ENCODE results near the gene IRF2.

The IRF2 gene

DNA sequence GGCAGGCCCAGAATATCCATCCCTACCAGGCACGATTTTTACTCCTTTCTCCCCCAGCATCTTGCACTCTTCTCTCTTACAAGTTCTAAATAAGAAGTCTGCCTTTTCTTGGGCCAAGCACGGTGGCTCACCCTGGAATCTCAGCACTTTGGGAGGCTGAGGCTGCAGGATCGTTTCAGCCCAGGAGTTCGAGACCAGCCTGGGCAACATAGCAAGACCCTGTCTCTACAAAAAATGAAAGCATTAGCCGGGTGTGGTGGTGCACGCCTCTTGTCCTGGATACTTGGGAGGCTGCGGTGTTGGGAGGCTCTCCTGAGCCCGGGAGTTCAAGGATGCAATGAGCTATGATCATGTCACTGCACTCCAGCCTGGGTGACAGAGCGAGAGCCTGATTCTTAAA is 64.8 kb downstream of the IRF2 start:
- no peak for DNase-seq (ENCODE audit: low read depth)

DNA sequence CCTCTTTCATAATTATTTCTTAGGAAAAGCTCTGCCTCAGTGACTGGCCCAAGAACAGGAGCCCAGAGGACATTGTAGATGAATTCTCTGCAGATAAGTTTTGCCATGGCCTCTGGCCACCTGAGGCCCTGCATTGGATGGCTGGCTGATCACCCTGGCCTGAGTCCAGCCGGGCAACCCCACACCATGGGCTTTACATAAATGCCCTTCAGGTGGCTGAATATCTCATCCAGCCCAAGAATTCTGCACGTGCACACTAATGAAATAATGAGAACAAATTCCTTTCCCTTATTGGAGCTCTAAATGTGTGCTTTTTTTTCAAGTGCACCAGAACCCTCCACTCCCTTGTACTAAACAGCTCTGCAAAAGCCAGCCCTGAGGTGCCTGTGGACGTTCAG is 65.7 kb downstream of the IRF2 start:
- DNase-seq (ENCODE audit: low read depth), result no peak

DNA sequence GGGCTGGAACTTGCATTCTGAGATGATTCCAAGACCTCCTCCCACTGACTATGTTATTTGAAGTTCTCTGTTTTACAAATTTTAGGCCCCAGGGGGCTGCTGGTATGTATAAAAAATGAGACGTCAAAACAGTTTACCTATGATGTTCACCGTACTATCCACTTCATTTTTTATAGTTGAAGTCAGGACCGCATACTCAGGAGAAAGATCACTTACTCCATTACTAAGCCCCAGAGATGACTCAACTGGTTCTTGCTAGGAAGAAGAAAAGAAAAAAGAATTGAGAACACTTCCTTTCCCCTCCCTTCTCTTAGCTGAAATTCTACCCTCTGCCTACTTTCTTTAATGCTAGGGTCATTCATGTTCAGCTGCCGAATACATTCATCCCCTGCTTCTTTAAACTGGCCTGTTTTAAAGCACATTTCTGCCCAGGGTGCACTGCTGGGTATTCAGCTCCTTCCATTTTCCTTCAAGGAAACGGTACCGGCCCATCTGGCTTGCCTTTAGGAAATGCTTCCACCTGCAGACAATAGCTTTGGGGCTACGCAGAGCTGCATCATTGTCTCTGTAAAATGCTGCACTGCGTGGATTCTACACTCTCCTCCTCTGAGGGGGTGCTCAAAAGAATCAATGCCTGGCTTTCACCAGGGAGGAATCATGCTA is 66.2 kb downstream of the IRF2 start:
- DNase-seq (ENCODE audit: low read depth), result no peak

DNA sequence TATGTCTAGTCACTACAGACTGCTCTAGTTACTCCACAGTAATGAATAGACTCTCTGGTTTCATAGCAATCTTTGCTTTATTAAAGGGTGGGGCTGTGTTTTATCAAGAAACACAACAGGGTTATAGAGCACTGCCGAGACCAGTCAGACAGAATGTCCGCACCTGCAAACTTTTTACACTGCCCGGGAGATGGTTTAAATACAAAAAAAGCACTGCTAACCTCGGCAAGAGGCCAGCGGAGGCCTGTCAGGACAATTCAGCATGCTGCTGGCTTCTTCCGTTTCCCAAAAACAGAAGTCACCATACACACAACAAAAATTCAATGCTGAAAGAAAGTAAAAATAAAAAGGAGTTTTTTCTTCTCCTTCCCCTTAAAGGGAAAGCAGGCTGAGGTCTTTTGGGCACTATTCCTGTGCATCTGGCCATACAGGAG is 67.4 kb downstream of the IRF2 start:
- DNase-seq (ENCODE audit: low read depth), result no peak

DNA sequence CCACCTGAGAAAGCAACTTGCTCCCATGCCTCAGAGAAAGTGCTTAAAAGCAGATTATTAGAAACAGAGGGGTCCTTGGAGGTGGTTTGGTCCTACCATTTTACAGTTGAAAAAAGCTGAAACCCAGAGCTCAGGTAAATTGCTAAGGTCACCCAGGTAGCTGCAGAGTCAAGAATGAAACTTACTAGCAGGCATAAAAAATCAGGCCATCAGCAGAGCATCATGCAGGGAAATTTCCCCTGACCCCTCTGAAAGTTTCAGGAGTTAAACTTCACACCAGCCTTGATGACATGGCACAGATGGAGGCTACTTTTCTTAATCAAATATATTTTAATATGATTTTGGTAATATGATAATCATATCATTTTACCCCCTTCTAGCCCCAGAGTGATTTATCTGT is 70.3 kb downstream of the IRF2 start:
- no peak for DNase-seq (ENCODE audit: low read depth)

DNA sequence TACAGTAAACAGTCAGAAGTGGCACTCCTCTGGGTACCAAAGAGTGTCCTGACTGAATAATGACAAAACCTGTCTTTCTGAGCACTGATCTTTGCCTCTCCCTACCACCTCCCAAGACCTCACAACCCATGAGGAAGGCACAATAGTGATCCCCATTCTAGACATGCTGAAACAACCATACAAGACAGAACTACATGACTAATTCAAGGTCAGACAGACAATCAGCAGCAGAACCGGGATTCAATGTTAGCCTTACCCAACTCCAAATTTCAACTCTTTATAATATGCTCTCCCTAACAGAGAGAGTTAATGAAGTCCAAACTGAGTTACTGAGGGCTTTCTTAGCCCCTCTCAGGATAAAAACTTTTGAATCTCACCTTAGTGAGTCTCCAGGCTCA is 71.0 kb downstream of the IRF2 start:
- no peak for DNase-seq (ENCODE audit: low read depth)

DNA sequence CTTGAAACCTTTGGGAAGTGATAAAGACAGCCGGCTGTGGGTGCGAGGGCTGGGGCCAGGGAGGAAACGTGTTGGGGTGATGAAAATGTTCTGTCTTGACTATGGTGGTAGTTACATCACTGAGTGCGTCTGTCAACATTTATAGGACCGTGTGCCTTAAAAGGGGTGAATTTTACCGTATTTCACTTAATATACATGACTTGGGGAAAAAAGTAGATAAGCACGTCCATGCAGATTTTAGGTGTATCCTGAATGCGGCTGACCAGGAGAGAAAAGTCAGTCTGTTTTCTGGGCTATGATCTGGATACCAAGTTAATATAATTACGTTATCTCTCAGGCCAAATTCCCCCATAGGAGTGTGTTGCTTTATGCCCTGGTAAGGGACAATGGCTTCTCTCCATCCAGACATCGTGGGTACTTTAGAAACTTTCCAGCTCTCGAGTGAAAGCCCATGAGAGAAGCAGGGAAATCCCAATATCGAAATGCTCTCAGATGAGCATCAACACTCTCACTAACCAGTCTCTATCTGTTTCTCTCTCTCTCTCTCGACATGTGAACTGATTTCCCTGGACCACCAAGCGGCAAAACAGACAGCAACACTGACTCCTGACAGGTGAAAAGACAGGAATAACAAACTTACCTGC is 71.5 kb downstream of the IRF2 start:
- DNase-seq (ENCODE audit: low read depth), result no peak

DNA sequence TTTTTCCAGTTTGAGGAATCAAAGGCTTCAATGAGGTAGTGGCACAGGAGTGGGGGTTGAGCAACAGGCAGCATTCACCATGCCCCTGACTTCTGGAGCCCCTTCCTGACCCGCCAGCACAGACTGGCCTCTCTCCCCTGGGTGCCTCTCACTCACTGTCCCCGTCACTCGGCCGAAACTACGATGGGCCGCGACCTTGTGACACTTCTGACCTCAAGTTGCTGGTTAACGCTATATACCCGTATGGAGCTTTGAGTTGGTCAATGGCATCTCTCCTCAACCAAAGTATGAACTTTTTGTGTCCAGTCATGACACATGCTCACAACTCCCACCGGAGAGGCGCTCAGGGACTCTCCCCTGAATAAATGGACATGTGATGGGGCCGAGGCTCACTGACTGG is 72.1 kb downstream of the IRF2 start:
- DNase-seq (ENCODE audit: low read depth), result no peak

DNA sequence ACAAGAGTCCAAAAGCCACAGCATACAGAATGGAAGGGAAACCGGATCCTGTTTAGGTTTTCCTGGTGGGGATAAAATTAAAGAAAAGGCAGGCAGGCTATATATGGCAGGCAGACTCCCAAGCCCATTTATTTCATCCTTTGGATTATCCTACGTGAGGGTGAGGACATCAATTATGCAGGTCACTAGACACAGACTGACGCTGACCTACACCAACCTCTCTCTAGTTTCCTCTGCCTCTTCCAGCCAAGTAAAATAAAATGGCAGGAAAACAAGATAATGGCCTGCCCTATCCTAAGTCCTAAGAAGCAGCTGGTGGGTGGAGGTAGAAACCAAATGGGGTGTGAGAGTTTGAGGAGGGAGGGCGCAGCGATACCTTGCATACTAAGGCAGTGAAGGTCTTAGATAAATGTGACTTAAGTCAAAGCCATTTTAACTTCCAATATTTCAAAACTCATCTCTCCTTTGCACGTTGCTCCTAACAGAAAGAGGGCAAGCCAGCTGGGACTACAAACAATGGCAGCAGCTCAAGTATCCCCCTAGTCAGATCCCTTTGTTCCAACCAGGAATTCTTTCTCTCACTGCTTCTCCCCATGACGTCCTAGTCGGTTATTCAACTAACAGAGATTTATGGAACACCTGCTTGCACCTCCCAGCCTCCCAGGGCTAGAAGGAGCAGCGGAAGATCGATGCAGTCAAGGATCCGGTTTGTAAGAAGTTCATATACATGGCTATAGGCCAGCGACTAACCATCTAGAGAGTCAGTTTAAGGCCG is 72.8 kb downstream of the IRF2 start:
- no peak for DNase-seq (ENCODE audit: low read depth)

DNA sequence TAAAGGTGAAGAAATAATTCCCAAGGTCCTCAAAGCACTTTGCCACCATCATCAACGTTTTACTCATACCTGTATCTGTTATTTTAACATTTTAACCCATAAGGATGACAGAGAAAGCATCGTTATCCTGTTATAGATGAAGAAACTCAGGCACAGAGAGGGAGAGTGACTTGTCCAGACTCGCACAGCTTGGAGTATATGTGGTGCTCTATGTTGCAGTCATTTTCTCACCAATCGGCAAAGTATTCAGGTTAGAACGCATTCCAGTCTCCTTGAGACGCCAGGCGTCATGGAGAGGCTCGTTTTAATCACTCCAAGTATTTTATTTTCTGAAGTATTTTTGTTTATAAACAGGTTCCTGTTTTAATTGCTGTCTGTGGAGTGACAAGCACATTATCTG is 73.5 kb downstream of the IRF2 start:
- DNase-seq (ENCODE audit: low read depth), result no peak

DNA sequence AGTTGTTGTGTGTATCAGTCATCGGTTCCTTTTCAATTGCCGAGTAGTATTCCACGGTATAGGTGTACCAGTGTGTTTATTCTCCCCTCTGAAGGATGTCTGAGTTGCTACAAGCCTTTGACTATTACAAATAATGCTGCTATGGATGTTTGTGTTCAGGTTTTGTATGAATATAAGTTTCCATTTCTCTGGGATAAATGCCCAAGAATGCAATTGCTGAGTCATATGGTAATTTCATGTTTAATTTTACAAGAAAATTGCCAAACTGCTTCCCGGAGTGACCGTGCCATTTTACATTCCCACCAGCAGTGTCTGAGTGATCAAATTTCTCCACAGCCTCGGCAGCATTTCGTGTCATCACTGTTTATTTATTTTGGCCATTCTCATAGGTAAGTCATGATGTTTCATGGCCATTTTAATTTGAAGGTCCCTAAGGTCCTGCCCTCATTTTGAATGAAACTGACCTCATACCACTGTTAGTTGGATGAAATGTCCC is 73.9 kb downstream of the IRF2 start:
- DNase-seq (ENCODE audit: low read depth), result no peak

DNA sequence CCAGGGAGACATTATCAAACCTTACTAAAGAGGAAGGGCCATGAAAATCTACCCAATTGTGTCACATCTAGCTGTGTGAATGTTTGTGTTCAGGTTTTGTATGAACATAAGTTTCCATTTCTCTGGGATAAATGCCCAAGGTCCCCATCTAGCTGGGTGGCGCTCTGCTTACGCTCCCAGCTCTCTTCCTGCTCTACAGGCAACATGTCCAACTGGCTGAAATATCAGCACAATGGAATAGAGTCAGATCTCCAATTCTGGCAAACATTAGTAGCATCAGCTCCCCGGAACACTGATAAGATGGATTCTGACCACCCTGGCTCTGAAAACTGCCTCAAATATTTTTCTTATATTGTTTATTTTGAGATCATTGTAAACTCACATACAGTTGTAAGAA is 74.8 kb downstream of the IRF2 start:
- no peak for DNase-seq (ENCODE audit: low read depth)

DNA sequence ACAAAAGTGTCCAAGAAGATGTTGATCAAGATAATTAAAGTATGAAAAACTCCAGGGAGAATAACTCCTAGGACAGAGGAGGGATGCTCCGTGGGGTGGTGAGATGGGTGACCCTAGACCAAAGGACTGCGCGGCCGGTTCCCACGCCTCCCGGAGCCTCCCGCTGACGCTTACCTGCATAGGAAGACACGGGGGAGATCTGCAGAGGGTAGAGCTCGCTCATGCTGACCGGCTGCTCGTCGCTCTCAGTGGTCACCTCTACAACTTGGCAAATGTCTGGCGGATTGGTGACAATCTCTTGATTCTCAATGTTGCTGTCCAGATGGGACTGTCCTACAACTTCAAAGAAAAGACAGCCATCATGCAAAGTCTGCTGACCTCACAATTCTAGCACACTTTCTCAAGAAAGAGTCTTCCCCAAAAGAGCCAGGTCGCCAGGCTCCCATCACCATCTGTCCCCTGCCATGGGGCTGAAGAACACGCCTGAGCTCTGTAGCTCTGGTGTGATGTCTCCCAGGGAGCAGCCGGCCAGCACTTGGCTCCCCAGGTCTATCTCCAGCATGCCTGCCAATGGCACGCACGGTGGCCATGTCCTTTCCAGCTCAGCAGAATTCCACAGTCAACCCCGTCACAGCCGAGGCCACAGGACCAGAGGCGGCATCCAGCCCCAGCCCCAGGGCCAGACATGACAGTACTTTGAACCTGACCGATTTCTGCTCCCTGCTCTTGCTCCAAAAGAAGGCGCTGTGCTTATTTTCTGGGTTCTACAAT is 75.4 kb downstream of the IRF2 start:
- DNase-seq (ENCODE audit: low read depth), result no peak

DNA sequence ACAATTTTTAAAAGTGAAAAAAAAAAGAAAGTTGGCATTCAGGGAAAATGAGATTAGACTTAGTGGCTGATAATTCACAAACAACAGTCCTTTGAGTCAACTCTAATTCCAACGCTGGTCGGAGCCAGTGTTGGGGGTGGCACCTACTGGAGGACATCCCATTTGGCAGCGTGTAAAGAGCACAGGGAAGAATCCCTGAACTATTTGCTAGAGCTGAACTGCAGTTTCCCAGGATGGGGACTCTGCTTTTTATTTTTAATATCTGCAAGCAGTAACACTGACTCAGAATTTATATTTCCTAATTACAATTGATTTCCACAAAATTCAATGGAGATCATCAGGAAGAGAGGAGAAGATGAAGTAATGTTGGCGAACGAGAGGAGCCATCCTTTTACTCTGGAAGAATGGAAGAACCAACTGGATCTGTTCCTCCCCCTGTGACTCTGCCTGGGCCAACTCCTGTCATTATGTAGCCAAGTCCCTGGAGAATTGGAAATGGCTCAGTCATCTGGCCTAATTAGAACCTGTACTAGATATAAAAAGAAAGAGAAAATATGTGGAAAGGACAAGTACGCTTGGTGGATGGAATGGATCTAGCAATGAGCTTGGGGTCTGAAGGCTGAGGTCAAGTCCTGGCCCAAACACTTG is 76.7 kb downstream of the IRF2 start:
- no peak for DNase-seq (ENCODE audit: low read depth)

DNA sequence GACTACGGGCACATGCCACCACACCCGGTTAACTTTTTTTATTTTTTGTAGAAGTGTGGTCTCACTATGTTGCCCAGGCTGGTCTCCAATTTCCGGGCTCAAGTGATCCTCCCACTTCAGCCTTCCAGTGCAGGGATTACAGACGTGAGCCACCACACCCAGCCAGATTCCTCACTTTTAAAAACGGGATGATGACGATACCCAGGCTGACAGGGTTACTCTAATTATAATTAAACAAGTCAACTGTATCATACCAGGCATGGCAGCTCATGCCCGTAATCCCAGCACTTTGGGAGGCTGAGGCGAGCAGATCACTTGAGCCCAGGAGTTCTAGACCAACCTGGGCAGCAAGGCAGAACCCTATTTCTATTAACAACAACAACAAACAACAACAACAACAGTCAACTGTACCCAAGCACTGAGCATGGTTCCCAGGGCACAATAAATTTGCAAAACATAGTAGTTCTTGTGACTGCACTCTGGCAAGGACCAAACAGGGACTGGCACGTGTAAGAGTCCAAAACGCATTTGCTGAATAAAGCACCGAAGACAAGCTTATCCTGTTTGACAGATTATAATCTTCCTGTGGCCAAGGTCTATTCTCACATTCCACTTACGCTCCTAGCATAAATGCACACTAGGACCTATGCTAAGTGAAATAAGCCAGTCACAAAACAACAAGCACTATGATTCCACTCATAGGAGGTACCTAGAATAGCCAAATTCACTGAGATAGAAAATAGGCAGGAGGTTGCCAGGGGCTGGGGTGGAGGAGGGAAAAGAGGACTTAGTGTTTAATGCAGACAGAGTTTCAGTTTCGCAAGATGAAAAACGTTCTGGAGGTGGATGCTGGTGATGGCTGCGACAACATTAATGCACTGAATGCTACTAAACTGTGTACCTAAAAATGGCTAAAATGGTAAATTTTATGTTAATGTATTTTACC is 77.5 kb downstream of the IRF2 start:
- DNase-seq (ENCODE audit: low read depth), result no peak

DNA sequence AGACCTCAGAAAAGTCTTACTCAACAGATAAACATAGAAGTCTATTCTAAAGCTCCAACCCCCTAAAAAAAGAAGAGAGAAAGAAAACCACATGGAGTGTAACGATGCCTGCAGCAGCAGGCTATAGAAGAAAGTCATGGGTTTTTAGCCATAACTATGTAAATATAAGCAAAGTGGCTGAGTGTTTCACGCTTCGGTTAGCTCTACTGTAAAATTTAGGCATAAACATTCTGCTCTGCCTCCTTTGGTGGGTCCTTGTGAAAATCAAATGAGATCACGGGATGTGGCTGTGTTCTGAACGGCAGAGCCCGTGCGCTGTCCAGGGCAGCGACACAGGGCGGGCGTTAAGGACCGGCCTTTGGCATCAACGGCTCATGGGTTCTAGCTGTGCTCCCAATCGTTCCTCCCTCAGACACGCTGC is 78.4 kb downstream of the IRF2 start:
- DNase-seq (ENCODE audit: low read depth), result no peak

DNA sequence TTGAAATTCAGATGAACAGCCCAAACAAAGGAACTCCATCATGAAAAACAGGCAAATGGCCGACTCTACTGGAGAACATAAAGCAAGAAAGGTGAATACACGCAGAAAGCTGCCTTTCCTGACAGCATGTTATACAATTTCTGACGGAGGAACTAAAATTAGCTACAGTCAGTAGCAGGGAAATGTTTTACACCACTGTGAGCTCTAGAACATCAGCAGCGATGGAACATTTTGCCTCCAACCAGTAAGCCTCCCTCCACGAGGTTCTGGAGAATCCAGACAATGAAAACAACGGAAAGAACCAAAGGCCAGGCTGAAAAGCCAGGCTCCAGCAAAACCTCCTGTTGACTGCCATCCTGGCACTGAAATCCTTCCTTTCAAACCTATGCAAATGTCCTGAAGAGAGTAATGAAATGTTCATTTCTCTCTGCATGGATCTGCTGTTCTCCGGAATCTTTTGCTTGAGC is 78.9 kb downstream of the IRF2 start:
- DNase-seq (ENCODE audit: low read depth), result no peak

DNA sequence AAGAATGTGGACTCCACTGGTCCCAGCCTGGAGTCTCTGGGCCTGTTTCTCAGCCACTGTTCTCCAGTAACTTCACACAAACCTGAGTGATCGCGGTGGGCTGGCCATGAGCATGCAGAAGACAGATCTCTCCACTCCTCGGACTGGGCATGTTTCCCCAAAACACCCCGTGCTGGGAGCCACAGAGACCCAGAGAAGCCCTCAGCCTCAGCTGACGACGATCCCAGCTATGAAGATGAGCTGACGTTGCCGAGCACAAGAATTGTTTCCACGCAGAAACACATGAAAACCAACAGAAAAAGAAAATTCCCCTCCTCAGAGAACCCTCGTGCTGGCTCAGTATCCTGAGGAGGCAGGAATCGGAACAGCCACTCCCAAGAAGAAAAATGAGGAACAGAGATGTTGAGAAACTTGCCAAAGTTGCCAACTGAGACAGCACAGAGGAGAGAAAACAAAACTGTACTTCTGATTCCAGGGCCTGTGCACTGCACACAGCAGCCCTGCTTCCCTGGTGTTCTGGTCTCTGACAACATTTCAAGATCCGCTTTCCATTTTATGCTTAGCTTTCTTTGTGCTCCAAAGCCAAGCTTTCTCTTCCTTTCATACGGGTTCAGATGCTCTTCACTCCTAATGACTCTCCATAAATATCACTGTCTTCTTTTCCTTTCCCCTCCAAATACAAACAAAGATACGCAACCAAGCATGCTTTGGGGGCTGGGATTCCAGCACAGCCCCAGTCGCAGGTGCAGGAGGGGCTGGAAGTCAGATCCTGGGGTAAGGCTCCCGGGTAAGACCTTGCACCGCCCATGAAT is 81.4 kb downstream of the IRF2 start:
- DNase-seq (ENCODE audit: low read depth), result no peak

DNA sequence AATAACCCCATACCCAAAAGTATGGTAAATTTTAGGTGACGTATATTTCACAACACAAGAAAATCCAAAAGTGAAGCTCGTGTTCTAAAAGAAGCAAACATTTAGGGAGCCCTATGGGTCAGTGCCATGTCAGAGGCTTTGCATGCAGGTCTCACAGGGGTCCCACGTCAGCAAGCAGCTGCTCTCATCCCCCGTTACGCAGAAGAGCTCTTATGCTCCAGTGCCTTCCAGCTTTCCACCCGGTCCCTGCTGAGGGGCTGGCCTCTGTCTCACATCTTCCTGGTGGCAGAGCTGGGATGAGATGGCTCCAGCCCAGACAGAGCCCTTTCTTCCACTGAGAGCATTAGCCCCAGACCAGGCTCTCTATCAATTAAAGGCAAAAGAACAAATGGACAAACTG is 82.0 kb downstream of the IRF2 start:
- no peak for DNase-seq (ENCODE audit: low read depth)
